ENCODE measurements around the gene OXNAD1.

The OXNAD1 gene, protein sequence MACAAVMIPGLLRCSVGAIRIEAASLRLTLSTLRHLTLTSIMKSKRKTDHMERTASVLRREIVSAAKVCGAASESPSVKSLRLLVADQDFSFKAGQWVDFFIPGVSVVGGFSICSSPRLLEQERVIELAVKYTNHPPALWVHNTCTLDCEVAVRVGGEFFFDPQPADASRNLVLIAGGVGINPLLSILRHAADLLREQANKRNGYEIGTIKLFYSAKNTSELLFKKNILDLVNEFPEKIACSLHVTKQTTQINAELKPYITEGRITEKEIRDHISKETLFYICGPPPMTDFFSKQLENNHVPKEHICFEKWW

GRCh38 chr3:16264708-16265454 is at the start of gene OXNAD1, which contains the start of gene DPH3:
Gene OXNAD1 (plus strand): TSS chr3:16265212. CDS start chr3:16270953, 5,741 bp downstream.
Gene DPH3 (minus strand): TSS chr3:16264943. CDS start chr3:16264876, 67 bp downstream.
- DNase-seq: peak; percentile 100

DNA sequence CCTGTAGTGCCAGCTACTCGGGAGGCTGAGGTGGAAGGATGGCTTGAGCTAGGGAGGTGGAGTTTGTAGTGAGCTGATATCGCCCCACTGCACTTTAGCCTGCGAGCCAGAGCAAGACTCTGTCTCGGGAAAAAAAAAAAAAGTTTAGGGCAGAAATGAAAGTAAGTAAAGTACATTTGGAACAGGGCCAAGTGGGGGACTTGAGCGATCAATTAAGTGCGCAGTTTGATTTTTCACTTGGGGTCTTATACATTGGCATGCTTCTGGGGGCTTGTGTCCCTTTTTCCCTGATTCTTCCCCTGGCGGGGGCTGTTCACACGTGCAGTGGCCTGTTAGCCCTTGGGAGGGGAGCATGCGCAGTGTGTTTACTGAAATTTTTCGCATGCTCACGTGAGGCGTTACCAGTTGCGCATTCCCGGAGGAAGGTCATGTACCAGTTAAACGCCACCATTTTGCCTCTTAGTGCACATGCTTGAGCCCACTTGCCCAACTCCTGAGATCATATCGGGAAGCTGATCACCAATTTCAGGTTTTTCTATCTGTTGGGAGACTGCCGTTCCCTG is 48.6 kb upstream of the OXNAD1 start:
- DNase-seq: no peak

DNA sequence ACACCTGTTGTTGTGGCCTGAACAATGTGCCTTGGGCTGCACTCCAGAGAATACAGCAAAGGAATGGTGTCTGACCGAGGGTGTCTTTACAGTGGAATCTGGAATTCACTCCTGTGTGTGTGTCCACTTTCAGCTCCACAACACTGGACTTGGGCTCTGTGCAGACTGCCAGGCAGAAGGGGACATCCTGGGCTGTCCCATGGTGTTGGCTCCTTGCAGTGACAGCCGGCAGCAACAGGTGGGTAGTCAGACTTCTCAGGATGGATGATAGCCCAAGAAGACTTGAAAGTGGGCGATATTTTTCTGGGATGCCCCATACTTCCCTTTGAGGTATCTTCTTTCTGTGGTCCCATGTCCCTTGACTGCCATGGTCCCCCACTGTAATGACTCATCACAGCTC is 45.2 kb upstream of the OXNAD1 start:
- no peak for DNase-seq

- no peak for DNase-seq
Measured at GRCh38 chr3:16221990-16222389, 43.0 kb upstream of the OXNAD1 start.

DNA sequence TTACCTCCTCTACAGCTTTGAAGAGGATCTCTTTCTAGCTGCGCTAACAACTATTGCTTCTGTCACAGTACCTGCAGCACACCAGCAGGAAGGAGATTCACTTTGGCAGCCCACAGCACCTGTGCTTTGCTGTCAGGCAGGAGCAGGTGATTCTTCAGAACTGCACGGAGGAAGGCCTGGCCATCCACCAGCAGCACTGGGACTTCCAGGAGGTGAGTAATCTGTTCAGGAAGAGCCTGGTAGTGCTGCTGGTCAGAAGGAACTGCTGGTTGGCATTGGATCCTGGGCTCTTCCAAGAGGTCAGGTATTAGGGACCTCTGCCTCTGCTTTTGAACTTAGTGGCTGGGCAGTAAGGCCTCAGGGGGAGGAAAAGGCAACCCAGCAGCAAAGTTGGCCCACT is 42.5 kb upstream of the OXNAD1 start:
- DNase-seq: no peak

DNA sequence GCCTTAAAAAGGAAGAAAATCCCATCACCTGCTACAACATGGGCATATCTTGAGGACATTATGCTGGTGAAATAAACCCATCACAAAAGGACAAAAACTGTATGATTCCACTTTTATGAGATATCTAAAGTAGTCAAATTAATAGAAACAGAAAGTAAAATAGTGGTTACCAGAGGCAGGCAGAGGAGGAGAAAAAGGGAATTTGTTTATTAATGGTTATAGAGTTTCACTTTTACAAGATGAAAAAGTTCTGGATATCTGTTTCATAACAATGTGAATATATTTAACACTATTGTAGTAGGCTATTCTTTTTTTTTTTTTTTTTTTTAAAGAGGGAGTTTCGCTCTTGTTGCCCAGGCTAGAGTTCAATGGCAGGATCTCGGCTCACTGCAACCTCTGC is 40.7 kb upstream of the OXNAD1 start:
- DNase-seq: no peak

- DNase-seq: no peak
Measured at GRCh38 chr3:16227566-16227965, 37.4 kb upstream of the OXNAD1 start.

DNA sequence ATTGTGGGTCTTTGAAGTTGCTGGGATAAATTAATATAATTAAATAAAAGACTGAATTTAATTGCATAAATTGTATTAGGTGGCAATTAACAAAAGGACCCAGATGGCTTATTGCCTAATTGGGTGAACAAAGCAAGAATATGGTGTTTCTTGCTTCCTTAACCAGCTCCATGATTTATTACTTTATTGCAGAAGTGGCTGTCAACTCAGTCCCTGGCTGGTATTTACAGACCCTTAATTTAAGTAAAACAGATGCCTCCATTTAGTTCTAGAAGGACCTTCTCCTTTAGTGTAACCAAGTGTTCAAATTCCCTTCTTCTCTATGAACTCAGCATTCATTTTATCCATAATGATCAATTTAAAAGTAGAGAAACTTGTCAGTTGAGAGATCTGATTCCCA is 35.3 kb upstream of the OXNAD1 start:
- no peak for DNase-seq

DNA sequence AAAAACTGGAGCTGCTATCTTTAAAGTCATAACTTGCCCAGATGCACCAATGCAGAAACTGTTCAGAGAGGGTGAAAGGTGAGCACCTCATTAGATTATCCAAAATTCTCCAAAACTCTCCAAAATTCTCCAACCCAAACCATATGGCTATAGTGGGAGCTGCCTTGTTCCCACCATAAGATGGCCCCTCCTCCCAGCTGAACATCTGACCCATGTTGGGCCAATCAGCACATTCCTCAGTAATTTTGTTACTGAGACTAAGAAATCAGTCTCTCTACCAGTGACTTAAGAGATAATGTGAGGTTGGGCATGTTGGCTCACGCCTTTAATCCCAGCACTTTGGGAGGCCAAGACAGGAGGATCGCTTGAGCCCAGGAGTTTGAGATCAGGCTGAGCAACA is 33.0 kb upstream of the OXNAD1 start:
- no peak for DNase-seq

DNA sequence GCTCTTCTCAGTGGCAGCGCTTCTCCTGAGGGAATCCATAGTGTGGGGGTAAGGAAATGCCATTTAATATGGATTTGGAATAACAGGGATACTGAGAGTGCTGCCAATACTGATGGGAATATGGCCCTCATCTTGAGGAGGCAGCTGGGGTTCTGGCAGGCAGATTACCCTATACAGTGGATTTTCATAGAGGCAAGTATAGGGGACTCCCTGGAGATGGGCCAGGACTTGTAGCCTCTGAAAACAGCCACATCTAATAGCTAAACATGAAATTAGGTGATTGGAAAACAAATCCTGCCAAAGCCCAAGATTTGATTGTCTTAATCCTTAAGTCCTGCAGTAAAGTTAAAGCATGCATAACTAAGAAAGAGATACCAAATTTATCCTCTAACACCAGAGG is 31.2 kb upstream of the OXNAD1 start:
- no peak for DNase-seq

DNA sequence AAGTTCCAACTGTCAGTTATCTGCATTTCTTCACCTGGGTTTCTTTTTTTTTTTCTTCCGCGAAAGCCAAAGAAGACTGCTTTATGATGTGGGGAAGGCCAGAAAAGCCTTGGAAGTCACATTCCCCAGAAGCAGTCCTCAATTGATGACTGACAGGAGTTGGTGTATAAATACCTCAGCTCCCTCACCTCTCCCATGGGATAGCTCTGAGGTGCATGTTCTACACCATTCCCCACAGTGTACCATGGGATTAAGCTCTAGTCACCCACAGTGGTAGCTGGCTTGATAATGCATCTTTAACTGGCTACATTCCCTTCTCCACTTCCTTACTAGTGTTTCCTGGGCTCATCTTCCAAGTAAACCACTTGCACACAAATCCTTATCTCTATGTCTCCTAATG is 30.7 kb upstream of the OXNAD1 start:
- DNase-seq: no peak

DNA sequence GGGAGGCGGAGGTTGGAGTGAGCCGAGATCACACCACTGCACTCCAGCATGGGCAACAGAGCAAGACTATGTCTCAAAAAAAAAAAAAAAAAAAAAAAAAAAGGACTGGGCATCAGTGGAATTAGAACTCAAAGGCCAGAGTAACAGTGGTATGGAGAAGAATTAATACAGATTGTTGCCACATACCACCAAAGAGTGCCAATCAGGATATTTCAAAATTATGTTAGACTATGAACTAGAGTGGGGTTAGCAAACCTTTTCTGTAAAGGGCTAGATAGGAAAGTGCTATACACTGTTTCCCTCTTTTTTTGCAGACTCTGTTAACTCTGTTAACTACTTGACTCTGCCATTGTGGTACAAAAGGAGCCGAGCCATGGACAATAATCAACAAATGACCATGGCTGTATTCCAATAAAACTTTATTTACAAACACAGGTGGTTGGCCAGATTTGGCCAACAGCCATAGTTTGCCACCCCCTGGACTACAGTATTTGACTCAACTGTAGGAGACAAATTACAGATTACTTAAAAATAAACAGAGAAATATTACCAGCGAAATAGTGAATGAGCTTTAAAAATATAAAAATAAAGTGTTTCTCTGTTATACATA is 28.9 kb upstream of the OXNAD1 start:
- no peak for DNase-seq

DNA sequence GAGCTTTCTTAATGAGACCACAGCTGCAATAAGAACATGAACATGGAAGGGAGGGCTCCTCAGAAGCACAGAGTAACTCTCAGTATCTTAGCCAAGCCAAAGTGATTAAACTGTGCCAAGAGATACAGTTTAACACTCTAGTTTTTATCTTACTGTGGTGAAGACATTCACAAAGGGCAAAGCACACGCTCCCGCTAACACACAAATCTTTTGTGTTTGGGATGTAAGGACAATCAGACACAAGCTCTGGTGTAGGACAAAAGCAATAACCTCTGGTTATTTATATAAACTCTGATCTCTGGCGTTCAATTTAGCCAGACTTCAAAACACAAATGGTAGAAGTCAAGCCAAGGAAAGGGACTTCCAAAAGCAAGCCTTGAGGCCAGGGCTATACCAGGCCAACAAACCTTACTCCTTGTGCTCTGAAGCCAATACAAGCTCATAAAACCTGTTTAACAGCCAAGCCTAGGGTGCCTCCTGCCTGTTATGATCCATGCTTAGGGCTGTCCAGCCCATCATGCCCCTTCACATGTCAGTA is 28.1 kb upstream of the OXNAD1 start:
- DNase-seq: no peak

DNA sequence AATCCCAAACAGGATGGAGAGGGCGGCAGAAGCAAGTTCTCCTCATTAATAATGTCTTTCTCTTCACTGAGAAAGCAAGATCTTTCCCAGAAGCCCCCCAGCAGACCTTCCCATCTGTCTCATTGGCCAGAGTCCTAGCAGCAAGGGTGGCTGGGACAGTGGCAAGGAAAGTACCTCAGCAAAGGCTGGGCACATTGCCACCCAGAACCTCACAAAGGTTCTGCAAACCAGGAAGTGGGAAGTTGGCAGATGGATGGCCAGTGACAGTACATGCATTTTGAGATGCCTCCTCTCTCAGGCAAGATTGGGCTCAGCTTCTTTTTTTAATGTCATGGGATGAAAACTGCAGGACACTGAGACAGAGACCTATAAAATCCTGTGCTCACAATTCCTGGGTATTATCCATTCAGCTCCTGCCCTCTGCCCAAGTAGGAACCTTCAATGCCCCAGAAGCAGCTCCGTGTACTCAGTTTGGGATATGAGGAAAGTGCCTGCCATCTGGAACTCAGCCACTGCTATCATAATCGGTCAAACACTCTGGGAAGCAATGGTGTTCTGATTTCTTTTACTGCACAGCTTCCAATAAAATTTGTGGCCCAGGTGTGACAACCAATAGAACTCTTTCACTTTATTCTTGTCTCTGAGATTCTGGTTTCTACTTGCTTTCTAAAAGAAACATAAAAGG is 25.8 kb upstream of the OXNAD1 start:
- DNase-seq: no peak

DNA sequence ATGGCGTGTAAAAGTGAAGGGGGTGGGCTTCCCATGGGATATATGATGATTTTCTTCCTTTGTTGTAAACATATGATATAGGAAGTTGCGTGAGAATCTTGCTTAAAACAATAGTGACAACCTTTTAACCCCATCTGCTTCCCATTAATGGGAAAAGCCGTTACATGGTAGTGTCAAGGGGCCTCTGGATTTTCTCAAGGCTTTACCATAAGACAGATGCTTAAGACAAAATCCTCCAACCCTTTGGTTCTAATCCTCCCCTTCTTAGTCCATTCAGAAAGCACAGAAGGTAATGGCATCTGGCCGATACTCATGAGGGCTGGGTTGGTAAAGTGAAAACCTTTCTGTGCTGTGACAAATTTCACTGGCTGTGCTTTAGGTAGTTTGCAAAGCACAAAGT is 25.2 kb upstream of the OXNAD1 start:
- DNase-seq: no peak

DNA sequence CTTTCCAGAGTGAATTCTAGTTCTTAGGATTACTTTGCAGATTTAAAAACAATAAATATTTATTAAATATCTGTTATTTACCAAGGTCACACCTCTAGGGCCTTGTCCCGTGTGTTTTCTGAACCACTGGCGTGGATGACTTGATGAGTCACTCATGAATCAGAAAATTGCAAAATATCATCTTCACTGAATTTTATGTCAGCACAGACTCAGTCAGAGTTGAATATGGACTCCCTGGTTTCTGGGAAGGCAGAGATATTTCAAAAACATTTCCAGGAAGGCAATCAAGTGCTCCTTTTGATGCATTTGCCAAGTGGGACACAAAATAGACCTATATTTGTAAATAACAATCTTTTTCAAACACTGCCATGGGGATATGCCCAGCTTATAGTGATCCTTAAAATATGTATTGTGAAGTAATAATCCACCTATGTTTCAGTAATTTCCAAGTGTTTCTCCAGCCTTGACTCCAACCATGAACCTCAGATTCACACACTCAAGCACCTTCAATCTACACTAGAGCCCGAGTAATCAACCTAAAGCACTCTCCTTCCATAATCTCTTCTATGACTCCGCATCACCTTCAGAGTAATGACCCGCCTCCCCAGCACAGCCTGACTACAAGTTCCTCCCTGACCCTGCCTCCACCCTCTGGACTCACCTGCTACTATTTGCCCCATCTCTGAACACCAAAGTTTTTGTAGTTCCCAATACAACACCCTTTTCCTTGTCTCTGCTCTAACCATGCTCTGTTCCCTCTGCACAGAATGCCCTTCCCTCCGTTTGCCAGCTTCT is 24.6 kb upstream of the OXNAD1 start:
- DNase-seq: peak; percentile 84

DNA sequence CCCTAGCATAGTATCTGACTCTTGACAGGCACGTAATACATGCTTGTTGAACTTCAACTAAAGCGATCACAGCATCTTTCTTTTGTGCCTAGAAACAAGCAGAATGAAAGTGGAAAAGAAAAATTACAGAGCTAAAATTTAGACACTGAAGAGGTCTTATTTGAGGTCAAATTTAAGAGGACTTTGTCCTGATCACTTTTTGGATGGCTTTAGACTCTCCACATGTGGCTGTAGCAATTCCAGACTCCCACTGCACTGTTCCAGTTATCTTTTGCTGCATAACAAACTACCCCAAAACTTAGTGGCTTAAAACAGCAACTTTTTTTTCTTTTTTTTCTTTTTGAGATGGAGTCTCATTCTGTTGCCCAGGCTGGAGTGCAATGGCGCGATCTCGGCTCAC is 23.8 kb upstream of the OXNAD1 start:
- DNase-seq: no peak

- no peak for DNase-seq
Measured at GRCh38 chr3:16242177-16242576, 22.8 kb upstream of the OXNAD1 start.

- no peak for DNase-seq
Measured at GRCh38 chr3:16243706-16244490, 21.1 kb upstream of the OXNAD1 start.

DNA sequence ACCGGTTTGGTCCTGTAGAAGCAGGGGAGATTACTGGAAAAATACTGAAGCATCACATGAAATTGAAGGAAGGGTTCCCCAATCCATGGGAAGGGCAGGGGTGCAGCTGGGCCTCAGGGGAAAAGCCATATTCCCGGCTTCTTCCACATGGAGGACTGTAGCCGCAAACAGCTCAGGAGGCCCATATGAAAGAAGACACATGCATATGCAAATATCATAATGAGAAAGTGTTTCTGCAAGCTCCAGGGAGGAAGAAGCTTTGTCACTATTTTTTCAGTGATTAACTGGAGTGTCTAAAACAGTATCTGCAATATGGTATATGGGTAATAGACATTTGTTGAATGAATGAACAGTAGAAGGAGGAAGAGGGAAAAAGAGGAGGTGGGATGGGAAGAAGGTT is 19.4 kb upstream of the OXNAD1 start:
- DNase-seq: no peak

Measured in HCEC 1CT (cell line).